GM19438 (cell line): ENCODE data around the gene ZNF468.
"Not testable (repeated sequence)": the region's sequence is repeated elsewhere in the genome, so short reads cannot be mapped to it uniquely, and the experiment has no call there.

Experiments
- ATAC-seq: cut with Tn5 transposase; IDR thresholded peaks from one replicate; pipeline ENCODE4 v1.9.1; 2021; ENCODE audit warnings: low read depth; ENCODE audit not compliant: unreplicated experiment

Gene ZNF468

DNA sequence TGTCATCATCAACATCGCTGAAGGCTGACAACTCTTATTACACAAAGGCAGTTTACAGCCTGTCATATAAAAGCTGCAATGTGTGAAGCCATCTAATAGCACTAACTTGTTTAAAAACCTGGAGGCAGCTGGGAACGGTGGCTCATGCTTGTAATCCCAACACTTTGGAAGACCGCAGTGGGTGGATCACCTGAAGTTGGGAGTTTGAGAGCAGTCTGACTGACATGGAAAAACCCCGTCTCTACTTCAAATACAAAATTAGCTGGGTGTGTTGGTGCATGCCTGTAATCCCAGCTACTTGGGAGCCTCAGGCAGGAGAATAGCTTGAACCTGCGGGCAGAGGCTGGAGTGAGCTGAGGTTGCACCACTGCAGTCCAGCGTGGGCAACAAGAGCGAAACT, 27.6 kb downstream of the ZNF468 start:
- ATAC-seq = not testable (repeated sequence)

DNA sequence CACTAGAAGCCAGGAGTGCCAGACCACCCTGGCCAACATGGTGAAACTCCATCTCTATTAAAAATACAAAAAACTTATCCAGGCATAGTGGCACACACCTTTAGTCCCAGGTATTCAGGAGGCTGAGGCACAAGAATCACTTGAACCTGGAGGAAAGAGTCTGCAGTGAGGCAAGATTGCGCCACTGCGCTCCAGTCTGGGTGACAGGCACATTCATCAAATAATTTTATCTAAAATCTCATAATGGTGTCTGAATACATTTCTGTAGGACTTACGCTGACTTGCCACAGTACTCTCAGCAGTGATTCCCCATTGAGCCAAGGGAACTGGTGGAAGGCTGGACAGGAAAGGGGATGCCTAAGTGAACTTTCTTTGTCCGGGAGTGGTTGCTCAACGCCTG, 31.7 kb downstream of the ZNF468 start:
- ATAC-seq = no peak

DNA sequence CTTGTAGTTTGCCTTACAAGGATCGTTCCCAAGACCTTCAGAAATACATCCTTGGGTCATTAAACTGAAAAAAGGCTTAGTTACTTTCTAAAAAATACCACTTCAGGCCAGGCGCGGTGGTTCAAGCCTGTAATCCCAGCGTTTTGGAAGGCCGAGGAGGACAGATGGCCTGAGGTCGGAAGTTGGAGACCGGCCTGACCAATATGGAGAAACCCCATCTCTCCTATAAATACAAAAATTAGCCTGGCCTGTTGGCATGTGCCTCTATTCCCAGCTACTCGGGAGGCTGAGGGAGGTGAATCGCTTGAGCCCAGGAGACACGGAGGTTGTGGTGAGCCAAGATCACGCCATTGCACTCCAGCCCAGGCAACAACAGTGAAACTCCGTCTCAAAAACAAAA, 33.7 kb downstream of the ZNF468 start:
- no peak for ATAC-seq

DNA sequence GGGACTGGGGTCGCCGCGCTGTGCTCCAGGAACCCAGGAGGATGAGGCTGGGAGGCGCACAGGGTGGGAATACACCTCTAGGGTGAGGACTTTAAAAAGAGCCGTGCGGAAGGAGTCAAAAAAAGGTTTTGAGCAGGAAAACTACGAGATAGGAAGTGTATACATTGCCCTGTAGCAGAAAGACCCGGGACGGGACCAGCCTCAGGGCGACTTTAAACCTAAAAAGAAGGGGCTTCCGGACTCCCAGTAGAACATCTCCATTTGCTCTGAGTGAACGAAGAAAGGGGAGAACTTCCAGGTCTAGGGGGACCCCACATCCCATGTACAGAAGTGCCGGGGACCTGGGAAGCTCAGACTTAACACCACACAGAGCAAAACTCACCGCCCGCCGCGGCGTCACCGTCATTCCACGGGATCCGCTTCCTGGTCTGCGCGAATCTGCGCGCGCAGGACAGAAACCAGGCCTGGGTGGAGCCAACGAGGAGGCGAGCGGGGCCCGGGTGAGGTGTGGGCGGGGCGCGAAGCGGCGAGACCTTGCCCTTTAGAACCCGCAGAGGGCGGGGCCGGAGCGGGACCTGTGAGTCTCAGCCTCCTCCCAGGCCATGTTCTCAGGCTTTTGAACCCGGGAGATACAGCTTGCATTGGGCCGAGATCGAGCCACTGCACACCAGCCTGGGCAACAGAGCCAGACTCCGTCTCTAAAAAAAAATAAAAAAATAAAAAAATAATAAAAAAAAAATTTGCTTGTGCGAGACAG, 36.0 kb downstream of the ZNF468 start, which contains the start of gene ZNF28:
Gene ZNF28 (minus strand): TSS at position 430 of the 757 bp plus-strand sequence. CDS start 3,675 bp downstream, outside the sequence.
- ATAC-seq = peak; percentile 94

DNA sequence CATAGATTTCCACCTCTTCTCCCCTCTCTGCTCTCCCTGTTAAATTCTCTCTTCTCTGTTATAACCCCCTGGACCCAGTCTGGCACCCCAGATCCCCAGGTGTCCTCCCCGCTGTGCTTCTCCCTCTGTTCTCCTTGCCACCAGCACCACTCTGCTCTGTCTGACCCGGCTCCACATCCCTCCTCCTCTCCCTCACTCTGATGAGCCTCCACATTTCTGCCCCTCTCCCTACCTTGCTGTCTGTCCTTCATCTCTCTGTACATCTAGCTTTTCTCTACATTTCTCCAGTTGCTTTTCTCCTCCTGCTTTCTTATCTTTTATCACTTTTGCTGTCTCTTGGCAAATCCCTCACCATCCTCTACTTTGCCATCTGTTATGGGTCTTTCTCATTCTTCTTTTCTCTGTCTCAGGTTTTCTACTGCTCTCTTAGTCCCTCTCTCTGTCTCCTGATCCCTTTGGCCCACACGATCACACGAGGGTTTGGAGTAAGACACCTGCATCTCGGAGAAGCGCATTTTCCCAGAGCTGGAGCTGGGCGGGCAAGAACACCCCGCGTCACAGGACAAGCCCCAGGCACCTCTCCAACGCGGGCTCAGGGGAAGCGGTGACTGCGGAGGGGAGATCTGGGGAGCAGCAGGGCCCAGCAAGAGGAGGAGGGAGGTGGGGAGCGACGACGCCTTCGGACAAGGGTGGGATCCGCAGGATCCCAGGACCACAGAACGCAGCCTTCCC, 36.8 kb downstream of the ZNF468 start:
- peak; percentile 37 for ATAC-seq

DNA sequence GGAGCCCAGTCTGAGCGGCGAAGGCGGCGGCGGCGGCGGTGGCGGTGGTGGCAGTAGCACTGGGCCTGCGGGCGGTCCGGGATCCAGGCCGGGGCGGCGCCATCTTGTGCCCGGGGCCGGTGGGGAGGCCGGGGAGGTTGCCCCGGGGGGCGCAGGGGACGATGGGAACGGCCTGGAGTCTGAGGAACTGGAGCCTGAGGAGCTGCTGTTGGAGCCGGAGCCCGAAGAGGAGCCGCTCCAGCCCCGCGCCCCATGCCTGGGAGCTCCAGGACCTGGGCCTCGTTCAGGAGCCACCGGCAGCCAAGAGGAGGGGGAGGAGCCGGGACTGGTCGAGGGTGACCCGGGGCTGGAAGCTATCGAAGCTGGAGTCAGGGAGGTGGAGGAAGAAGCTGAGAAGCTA, 47.6 kb downstream of the ZNF468 start:
- no peak for ATAC-seq

DNA sequence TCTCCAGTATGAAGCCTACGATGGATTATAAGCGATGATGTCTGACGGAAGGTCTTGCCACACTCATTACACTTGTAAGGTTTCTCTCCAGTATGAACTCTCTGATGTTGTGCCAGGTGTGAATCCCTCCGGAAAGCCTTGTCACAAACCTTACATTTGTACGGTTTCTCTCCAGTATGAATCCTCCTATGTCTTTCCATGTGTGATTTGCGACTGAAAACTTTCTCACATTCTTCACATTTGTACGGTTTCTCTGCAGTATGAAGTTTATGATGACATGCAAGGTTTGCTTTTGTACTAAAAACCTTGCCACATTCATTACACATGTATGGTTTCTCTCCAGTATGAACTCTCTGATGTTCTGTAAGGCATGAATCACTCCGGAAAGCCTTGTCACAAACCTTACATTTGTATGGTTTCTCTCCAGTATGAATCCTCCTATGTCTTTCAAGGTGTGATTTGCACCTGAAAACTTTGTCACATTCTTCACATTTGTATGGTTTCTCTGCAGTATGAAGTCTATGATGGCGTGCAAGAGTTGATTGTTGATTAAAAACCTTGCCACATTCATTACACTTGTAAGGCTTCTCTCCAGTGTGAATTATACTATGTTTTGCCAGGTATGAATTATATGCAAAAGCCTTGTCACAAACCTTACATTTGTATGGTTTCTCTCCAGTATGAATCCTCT, 57.3 kb downstream of the ZNF468 start:
- ATAC-seq = not testable (repeated sequence)

DNA sequence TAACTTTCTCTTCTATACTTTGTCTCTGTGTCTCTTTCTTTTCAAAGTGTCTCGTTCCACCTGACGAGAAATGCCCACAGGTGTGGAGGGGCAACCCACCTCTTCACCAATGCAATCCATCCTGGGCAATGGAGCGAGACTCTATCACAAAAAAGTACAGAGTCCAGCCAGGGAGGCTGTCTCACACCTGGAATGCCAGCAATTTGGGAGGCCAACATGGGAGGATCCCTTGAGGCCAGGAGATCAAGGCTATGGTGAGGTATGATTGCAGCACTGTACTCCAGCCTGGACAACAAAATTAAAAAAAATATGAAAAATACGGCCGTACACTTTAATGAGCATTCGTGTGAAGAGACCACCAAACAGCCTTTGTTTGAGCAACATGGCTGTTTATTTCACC, 68.0 kb downstream of the ZNF468 start:
- no peak for ATAC-seq
